GM12892 (cell line): ENCODE measurements around the gene OR2C1.

Source experiments
- POLR2A ChIP-seq: IDR thresholded peaks from 2 replicates; pipeline ENCODE4 v1.6.1; 2011; ENCODE audit warnings: low read depth, low read length, control low read depth
- POLR2AphosphoS5 ChIP-seq: IDR thresholded peaks from 2 replicates; pipeline ENCODE4 v1.6.1; 2011; ENCODE audit warnings: low read depth, low read length, control low read depth
- TAF1 ChIP-seq: IDR thresholded peaks from 2 replicates; pipeline ENCODE4 v1.6.1; 2011; ENCODE audit warnings: low read depth, mild to moderate bottlenecking, control low read depth, low read length, borderline replicate concordance

- no peak for TF ChIP-seq POLR2A
- no peak for TF ChIP-seq POLR2AphosphoS5
- TF ChIP-seq TAF1, result no peak
These were observed 9.2 kb downstream of the OR2C1 start for GRCh38 chr16:3364774-3365427.
